Peyer's patch (tissue), 4 donors: ENCODE results near the gene MARCHF10.

ENCODE experiments used
- CTCF ChIP-seq, 6 experiments: fragments of 450-650 bp in 4 of 6; fragments of 200-600 bp in 2 of 6; sonication (generic) in 1 of 6; IDR thresholded peaks; one replicate each; pipeline ENCODE4 v1.5.1; 2017 to 2019; ENCODE audit warnings: antibody characterized with exemption in 6 of 6, mild to moderate bottlenecking in 3 of 6, moderate library complexity in 1 of 6
- POLR2A ChIP-seq, 2 donors: fragments of 450-650 bp; IDR thresholded peaks; one replicate each; pipeline ENCODE4 v1.5.1; 2017; ENCODE audit warnings: antibody characterized with exemption in 2 of 2, mild to moderate bottlenecking in 2 of 2, moderate library complexity in 2 of 2

GRCh38 chr17:62823111-62823893, 15.2 kb upstream of the MARCHF10 start:
- TF ChIP-seq CTCF (IDR thresholded peaks at IDR 0.05) (no peak), POLR2A (IDR thresholded peaks at IDR 0.05) (no peak)
